HFFc6 (cell line): ENCODE results near the gene GMPPA. TPM values are rescaled to one million over a fixed set of nuclear protein-coding genes. Genes with fewer than 3 reads are reported as not detected.

ENCODE experiments used
- DNase-seq: peaks from one replicate; pipeline ENCODE4 v3.0.0-alpha.2; 2018
- H3K27ac Mint-ChIP-seq: 2 replicates; pipeline ENCODE4 v1.8.0; 2020; ENCODE audit warnings: mild to moderate bottlenecking, mixed read lengths
- H3K27me3 Mint-ChIP-seq: 2 replicates; pipeline ENCODE4 v1.8.0; 2021; ENCODE audit warnings: mild to moderate bottlenecking, moderate library complexity, mixed read lengths; ENCODE audit not compliant: insufficient read depth
- H3K36me3 Mint-ChIP-seq: 2 replicates; pipeline ENCODE4 v1.8.0; 2021; ENCODE audit warnings: low read depth, mixed read lengths
- H3K4me1 Mint-ChIP-seq: 2 replicates; pipeline ENCODE4 v1.8.0; 2020; ENCODE audit warnings: low read depth, mixed read lengths
- H3K4me3 Mint-ChIP-seq: 2 replicates; pipeline ENCODE4 v1.8.0; 2020; ENCODE audit warnings: mild to moderate bottlenecking, moderate library complexity, mixed read lengths
- H3K9me3 Mint-ChIP-seq: 2 replicates; pipeline ENCODE4 v1.8.0; 2020; ENCODE audit warnings: mild to moderate bottlenecking, mixed read lengths
- CTCF ChIP-seq: fragments of 200-600 bp; sonication (generic); IDR thresholded peaks from 2 replicates; pipeline ENCODE4 v1.5.0; 2021; ENCODE audit warnings: antibody characterized with exemption, mild to moderate bottlenecking
- total RNA-seq, 6 experiments: library from RNA; stranded (reverse); fragmentation: NEBNext Ultra II Directional; extraction: Animal tissue kit (Norgen Biotek cat#: 25700); gene quantifications; 2 replicates in 1 of 6; 3 replicates in 5 of 6; pipeline ENCODE4 v1.2.3, GENCODE V29; 2021

Gene GMPPA
- total RNA-seq, 6 experiments from 2014 or later, result 68.9 to 85.3 (median 74.1) TPM

GRCh38 chr2:219540784-219541504 is 42.3 kb downstream of the GMPPA start:
- peak overlapping the region; percentile 51; the same call in 1 of the 2 replicates for H3K4me3 Mint-ChIP-seq
- no peak overlapping the region for H3K27ac Mint-ChIP-seq
- no peaks in the 10 kb centered on the region for H3K9me3 Mint-ChIP-seq
- no peak for TF ChIP-seq CTCF
- DNase-seq, result no peak
- peaks cover 9% of the 10 kb centered on the region for H3K36me3 Mint-ChIP-seq
- H3K27me3 Mint-ChIP-seq, result peaks cover 2% of the 10 kb centered on the region; the same call in 1 of the 2 replicates
- peaks cover 22% of the 10 kb centered on the region for H3K4me1 Mint-ChIP-seq

- peak; percentile 17 for DNase-seq
- Mint-ChIP-seq H3K9me3 (no peaks in the 10 kb centered on the region), H3K4me3 (no peak overlapping the region), H3K4me1 (peaks cover 22% of the 10 kb centered on the region), H3K27ac (no peak overlapping the region), H3K27me3 (peaks cover 2% of the 10 kb centered on the region; the same call in 1 of the 2 replicates), H3K36me3 (peaks cover 9% of the 10 kb centered on the region)
- peak; percentile 87 for TF ChIP-seq CTCF
Observed at GRCh38 chr2:219541611-219542180, 43.0 kb downstream of the GMPPA start.

- Mint-ChIP-seq H3K4me3 (peak overlapping the region; percentile 97), H3K9me3 (no peaks in the 10 kb centered on the region), H3K4me1 (peaks cover 22% of the 10 kb centered on the region), H3K27me3 (peaks cover 3% of the 10 kb centered on the region), H3K36me3 (peaks cover 15% of the 10 kb centered on the region), H3K27ac (peak overlapping the region; percentile 78)
- peak; percentile 17 for DNase-seq
- TF ChIP-seq CTCF, result no peak
Observed at GRCh38 chr2:219542931-219543595, 44.4 kb downstream of the GMPPA start.

GRCh38 chr2:219543596-219544358 is 45.1 kb downstream of the GMPPA start, which contains the start of the genes CHPF and TMEM198:
Gene CHPF (minus strand): TSS chr2:219543809. CDS start chr2:219543538, 271 bp downstream.
Gene TMEM198 (plus strand): TSS chr2:219544028. CDS start chr2:219544728, 700 bp downstream.
- TF ChIP-seq CTCF, result no peak
- DNase-seq, result peak; percentile 96
- H3K4me3 Mint-ChIP-seq, result peak within 1 kb of the TSS; percentile 97
- no peaks in the 10 kb centered on the region for H3K9me3 Mint-ChIP-seq
- H3K27me3 Mint-ChIP-seq, result peaks cover 3% of the 10 kb centered on the region
- H3K36me3 Mint-ChIP-seq, result peaks cover 15% of the 10 kb centered on the region
- H3K4me1 Mint-ChIP-seq, result peaks cover 18% of the 10 kb centered on the region
- H3K27ac Mint-ChIP-seq, result peak within 1 kb of the TSS; percentile 78

GRCh38 chr2:219544567-219544966 is 45.9 kb downstream of the GMPPA start:
- peaks cover 17% of the 10 kb centered on the region for H3K4me1 Mint-ChIP-seq
- peaks cover 3% of the 10 kb centered on the region for H3K27me3 Mint-ChIP-seq
- no peak for TF ChIP-seq CTCF
- H3K4me3 Mint-ChIP-seq, result peak overlapping the region; percentile 97
- H3K27ac Mint-ChIP-seq, result no peak overlapping the region
- no peaks in the 10 kb centered on the region for H3K9me3 Mint-ChIP-seq
- DNase-seq, result no peak
- peaks cover 15% of the 10 kb centered on the region for H3K36me3 Mint-ChIP-seq
